Epithelial cell of esophagus (primary cell): Measurements from ENCODE around the gene CAPZB.

ENCODE experiments used
- DNase-seq: peaks from one replicate; pipeline ENCODE4 v3.0.0; 2010; ENCODE audit warnings: low read depth
- H3K4me3 ChIP-seq: 2 replicates; pipeline ENCODE4 v1.5.1; 2011; ENCODE audit warnings: mild to moderate bottlenecking, low read length, control low read depth
- TF ChIP-seq, protein P1 (sequence below): IDR thresholded peaks from 2 replicates; pipeline ENCODE4 v1.5.1; 2011; ENCODE audit warnings: low read depth, mild to moderate bottlenecking, low read length, control low read depth, inconsistent platforms; ENCODE audit not compliant: insufficient read depth; ENCODE audit errors: missing control alignments

CAPZB gene

DNA sequence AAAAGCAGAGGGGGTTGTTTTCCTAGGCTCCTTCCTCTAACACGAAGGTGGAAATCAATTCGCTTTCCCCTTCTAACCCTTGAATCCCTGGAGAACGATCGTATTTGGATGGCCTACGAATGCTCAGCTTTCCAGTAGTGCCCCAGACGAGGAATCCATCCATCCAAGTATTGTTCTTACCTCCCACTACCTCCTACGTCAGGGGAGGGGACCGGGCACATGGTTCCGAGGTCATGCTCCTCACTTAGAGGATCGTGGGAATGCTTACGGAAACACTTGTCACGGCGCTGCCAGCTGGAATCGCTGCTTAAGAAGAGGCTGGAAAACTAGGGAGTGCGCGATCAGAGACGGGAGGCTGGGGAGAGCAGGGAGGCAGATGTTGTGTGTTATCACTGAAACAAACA, 47.4 kb downstream of the CAPZB start:
- H3K4me3 ChIP-seq: no peak overlapping the region
- no peak for DNase-seq
- TF ChIP-seq, protein P1, sequence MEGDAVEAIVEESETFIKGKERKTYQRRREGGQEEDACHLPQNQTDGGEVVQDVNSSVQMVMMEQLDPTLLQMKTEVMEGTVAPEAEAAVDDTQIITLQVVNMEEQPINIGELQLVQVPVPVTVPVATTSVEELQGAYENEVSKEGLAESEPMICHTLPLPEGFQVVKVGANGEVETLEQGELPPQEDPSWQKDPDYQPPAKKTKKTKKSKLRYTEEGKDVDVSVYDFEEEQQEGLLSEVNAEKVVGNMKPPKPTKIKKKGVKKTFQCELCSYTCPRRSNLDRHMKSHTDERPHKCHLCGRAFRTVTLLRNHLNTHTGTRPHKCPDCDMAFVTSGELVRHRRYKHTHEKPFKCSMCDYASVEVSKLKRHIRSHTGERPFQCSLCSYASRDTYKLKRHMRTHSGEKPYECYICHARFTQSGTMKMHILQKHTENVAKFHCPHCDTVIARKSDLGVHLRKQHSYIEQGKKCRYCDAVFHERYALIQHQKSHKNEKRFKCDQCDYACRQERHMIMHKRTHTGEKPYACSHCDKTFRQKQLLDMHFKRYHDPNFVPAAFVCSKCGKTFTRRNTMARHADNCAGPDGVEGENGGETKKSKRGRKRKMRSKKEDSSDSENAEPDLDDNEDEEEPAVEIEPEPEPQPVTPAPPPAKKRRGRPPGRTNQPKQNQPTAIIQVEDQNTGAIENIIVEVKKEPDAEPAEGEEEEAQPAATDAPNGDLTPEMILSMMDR: no peak

DNA sequence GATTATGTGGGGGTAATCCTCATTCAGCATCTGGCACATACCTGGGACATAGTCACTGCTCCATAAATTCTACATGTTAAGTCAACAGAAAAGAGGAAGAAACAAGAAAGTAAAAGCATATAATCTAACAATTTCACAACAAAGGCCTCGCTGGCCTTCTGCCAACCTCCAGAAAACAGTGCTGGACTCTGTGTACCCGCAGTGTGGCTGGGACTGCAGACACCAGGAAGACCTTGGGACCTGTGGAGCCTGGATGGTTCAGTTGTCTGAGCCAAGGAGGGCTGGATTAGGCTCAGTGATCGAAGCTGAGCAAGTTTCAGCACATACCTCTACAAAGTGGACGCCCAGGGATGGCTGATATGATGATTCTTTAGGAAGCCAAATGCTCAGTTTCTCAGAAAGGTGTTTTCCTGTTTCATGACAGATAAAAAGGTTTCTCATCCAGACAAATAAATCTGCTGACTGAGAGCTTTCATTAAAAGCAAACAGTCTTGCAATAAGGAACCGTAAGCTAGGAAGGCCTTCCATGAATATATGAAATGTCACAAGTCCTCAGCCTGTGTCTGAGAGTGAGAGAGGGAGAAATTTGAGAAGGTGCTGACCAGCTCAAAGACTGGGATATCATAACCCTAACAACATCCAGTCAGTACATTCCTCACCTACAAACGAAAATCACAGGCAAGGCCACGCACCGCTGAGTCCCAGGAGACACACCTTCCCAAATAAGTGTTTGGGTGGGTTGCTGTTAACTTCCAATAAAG, 48.4 kb downstream of the CAPZB start:
- TF ChIP-seq, protein P1: no peak
- peak; percentile 89 for DNase-seq
- H3K4me3 ChIP-seq: no peak overlapping the region

DNA sequence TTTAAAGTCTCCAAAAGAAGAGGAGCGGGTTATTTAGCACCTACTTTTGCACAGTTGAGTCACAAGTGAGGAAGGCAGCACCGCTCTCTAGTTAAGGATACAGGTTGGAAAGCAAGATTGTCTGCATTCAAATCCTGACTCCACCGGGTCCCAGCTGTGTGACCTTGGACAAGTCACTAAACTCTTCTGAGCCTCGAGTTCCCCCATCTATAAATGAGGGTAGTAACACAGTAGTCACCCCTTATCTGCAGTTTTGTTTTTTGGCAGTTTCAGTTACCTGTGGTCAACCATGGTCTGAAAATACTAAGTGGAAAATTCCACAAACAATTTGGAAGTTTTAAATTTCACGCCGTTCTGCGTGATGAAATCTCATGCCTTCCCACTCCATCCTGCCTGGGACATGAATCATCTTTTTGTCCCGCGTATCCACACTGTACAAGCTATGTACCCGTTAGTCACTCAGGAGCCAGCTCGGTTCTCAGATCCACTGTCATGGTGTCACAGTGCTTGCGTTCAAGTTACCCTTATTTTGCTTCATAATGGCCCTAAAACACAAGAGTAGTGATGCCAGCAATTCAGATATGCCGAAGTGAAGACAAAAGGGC, 49.4 kb downstream of the CAPZB start:
- DNase-seq: peak; percentile 60
- TF ChIP-seq, protein P1: no peak
- no peak overlapping the region for H3K4me3 ChIP-seq

DNA sequence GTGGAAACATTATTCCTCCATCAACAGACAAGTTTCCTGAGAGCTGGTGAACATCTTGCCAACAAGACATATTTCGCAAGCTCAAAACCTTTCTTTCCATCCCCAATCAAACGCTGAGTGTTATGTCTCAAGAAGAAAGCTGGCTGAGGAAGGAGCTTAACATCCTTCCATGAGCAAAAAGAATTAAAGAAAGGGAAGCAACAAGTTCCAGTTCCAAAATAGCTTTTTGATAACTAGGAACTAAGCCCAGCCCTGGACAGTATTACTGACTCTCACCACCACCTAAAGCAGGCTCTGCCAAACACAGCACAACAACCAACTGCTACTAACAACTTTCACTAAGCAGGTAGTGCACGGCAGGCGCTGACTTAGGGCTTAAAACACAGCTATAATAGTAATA, 50.2 kb downstream of the CAPZB start:
- TF ChIP-seq, protein P1: no peak

DNA sequence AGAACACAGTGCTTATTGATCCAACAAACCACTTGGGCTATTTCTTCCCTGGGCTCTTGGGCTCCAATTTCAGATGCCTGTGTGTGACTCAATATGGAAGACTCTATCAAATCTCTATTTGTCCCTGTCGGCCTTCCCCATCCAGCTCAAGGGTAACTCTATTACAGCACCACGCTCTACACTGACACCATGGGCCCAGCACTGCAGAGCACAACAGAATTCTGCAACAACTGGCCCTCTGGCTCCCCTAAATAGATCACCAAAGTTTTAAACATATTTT, 51.7 kb downstream of the CAPZB start:
- TF ChIP-seq, protein P1: no peak
- H3K4me3 ChIP-seq: no peak overlapping the region
- DNase-seq: no peak

More for the DNA sequence above, 50.2 kb downstream of the CAPZB start:
- peak; percentile 49 for DNase-seq
- H3K4me3 ChIP-seq: no peak overlapping the region

DNA sequence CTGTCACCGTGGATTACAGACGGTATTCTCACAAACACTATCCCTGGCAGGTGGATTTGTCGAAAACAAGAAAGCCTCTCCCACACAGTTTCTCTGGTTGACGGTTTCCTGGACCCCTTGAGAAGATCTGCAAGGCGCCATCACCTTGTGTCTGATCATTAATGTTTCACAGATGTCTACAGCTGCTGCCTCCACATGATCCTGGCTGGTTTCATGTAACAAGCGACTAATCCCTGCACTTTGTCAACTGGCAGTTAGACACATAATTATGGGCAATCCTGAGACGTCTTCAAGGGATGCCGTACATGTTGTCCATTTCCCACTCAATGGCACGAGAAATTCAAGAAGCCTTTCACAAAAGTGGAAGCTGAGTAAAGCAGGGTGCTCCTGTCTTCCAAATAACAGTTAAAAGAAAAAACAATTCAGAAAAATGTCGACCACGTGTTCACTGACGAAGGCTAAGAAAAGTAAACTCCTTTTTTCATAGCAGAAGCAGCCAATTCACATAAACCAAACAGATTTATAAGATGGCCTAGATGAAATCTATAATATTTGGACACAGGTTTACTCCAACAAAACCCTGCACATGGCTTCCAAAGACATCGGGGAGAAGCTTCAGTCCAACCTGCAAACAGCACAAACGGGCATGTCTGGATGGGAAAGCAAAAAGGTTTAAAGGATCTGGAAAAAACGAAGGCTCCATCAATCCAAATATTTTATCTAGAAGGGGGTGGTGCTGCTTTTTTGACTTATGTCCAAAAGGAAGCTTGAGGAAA, 52.2 kb downstream of the CAPZB start:
- no peak for DNase-seq
- H3K4me3 ChIP-seq: no peak overlapping the region
- TF ChIP-seq, protein P1: no peak
